Left lung (tissue), 10 donors: ENCODE measurements around the gene CHFR. TPM values are rescaled to one million over a fixed set of nuclear protein-coding genes. Genes with fewer than 3 reads are reported as not detected.
"Not testable (repeated sequence)": the region's sequence is repeated elsewhere in the genome, so short reads cannot be mapped to it uniquely, and the experiment has no call there.

ENCODE experiments used
- ATAC-seq: fragments of 200-7000 bp; cut with Tn5 transposase; one replicate; pipeline ENCODE4 v1.9.1; 2020; ENCODE audit warnings: moderate library complexity
- DNase-seq, 4 donors: peaks; one replicate each; pipeline ENCODE4 v3.0.0-alpha.2; 2013 to 2020
- H3K27ac ChIP-seq, 2 donors: fragments of 200-600 bp; sonication (generic) in 1 of 2; one replicate each; pipeline versions ENCODE4 v1.5.0 to v1.8.0; 2020 to 2021
- H3K27me3 ChIP-seq, 2 donors: fragments of 200-600 bp; sonication (generic) in 1 of 2; one replicate each; pipeline versions ENCODE4 v1.5.0 to v1.8.0; 2020 to 2021
- H3K36me3 ChIP-seq, 2 donors: fragments of 200-600 bp; sonication (generic) in 1 of 2; one replicate each; pipeline versions ENCODE4 v1.5.0 to v1.8.0; 2020 to 2021
- H3K4me1 ChIP-seq, 2 donors: fragments of 200-600 bp; one replicate each; pipeline ENCODE4 v1.8.0; 2021
- H3K4me3 ChIP-seq, 2 donors: fragments of 200-600 bp; sonication (generic) in 1 of 2; one replicate each; pipeline versions ENCODE4 v1.5.0 to v1.8.0; 2020 to 2021; ENCODE audit warnings: mild to moderate bottlenecking in 1 of 2
- H3K9me3 ChIP-seq, 2 donors: fragments of 200-600 bp; sonication (generic) in 1 of 2; one replicate each; pipeline versions ENCODE4 v1.5.0 to v1.8.0; 2020 to 2021
- intact Hi-C, 2 donors: fragments of 100-400 bp; cut with DNase I; formaldehyde crosslinking; loops; one replicate each; pipeline versions ENCODE4 v1.11.2 to v1.14.2; 2022
- polyA plus RNA-seq, 6 donors: library from polyadenylated mRNA; unstranded; fragments of 120-200 nt; gene quantifications; one replicate each; pipeline ENCODE4 v1.2.1, GENCODE V29; 2013; ENCODE audit not compliant: insufficient read length in 6 of 6
- total RNA-seq, 2 donors: library from RNA; stranded (reverse); fragmentation: NEBNext Ultra II Directional; extraction: Animal tissue kit (Norgen Biotek cat#: 25700); gene quantifications; one replicate each; pipeline ENCODE4 v1.2.1, GENCODE V29; 2021
- TF ChIP-seq, protein P1 (sequence below), 2 donors: fragments of 200-600 bp; sonication (generic) in 1 of 2; IDR thresholded peaks; one replicate each; pipeline versions ENCODE4 v1.5.0 to v1.8.0; 2021; ENCODE audit warnings: antibody characterized with exemption in 2 of 2
- donor health status: DM: no; HTN: yes; CAD: no.
- donor health status: DM: no; HTN: no; CAD: no.

The CHFR gene
- total and polyA plus RNA-seq, 8 donors, result 21.0 to 62.6 (median 26.4) TPM

DNA sequence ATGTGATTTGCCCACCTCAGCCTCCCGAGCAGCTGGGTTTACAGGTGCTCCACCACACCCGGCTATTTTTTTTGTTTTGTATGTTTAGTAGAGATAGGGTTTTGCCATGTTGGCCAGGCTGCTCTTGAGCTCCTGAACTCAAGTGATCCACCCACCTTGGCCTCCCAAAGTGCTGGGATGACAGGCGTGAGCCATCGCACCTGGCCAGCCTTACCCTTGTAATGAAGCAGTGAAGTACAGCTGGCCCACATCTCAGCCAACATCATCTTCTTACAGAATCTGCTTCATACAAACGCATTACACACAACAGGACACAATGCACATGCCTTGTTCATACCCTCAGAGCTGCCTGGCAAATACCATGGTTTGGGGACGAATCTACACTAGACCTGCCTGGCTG lies 31.3 kb upstream of the CHFR start:
- intact Hi-C loops, result no loop called here
- Histone ChIP-seq H3K27ac (no peak overlapping the region), H3K4me3 (no peak overlapping the region), H3K36me3 (peaks cover 0 to 3% of the 10 kb centered on the region in 2 donors), H3K4me1 (no peaks in the 10 kb centered on the region), H3K9me3 (peaks cover 9 to 100% of the 10 kb centered on the region in 2 donors), H3K27me3 (no peaks in the 10 kb centered on the region)
- no peak for ATAC-seq
- TF ChIP-seq, protein P1, sequence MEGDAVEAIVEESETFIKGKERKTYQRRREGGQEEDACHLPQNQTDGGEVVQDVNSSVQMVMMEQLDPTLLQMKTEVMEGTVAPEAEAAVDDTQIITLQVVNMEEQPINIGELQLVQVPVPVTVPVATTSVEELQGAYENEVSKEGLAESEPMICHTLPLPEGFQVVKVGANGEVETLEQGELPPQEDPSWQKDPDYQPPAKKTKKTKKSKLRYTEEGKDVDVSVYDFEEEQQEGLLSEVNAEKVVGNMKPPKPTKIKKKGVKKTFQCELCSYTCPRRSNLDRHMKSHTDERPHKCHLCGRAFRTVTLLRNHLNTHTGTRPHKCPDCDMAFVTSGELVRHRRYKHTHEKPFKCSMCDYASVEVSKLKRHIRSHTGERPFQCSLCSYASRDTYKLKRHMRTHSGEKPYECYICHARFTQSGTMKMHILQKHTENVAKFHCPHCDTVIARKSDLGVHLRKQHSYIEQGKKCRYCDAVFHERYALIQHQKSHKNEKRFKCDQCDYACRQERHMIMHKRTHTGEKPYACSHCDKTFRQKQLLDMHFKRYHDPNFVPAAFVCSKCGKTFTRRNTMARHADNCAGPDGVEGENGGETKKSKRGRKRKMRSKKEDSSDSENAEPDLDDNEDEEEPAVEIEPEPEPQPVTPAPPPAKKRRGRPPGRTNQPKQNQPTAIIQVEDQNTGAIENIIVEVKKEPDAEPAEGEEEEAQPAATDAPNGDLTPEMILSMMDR (IDR thresholded peaks at IDR 0.05), result no peak
- no peak for DNase-seq

DNA sequence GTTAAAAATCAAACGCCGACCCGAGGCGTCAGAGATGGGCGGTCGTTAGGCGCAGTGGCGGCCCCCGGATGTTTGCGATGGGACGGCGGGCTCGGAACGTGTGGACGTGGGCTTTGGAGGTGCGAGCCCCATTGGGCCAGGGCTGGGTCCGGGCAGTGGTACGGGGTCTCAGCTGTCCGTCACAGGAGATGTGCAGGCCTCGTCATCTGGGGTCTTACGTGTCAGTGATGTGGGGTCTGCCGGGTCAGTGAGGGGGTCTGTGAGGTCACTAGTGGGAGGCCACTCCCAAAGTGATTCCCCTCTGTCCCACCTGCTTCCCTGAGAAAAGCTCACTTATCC lies 21.6 kb upstream of the CHFR start:
- Histone ChIP-seq H3K36me3 (no peaks in the 10 kb centered on the region), H3K4me1 (peaks cover 0 to 10% of the 10 kb centered on the region in 2 donors), H3K27me3 (peaks cover 10 to 54% of the 10 kb centered on the region in 2 donors), H3K9me3 (peaks cover 0 to 64% of the 10 kb centered on the region in 2 donors), H3K4me3 (peak overlapping the region; percentile 41 to 53), H3K27ac (peak overlapping the region; percentile 61 to 75)
- DNase-seq (no peak), ATAC-seq (peak; percentile 2)
- intact Hi-C loops, result no loop called here
- TF ChIP-seq, protein P1 (IDR thresholded peaks at IDR 0.05), result no peak

DNA sequence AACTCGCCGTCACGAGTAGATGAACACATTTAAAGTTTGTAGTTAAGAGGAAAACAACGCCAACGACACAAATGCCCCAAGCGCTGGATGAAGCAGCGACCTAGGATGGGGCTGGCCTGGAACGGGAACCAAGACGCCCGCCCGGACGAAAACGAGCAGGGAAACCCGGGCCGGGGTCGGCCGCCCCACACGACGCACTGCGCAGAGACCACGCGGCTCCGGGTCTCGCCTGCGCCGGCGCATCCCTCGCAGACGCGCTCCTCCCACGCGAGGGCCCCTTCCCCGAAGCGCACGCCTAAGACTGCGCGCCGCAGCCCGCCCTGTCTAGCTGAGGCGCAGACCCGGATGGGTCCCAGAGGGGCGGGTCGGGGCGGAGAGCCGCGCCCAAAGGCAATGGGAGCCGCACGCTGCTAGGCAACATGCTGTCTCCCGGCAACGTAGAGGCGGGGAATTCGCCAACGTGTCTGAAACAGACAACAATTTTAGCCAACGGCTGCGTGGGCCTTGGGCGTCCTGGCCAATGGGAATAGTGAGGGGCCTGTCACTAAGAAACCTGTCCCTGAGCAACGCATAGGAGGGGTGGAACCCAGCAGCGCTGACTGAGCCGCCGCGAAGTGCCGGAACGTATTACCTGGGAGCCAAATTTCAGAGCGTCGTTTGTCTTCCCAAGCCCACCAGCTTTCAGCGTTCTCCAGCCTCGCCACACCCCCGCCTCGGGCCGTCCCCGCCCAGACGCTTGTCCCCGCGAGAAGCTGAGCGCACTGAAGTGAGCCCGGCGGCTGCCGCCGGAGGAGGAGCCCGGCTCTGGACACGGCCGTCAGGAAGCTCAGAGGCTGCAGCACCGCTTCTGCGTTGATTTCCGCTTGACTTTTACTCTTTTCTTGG lies 21.0 kb upstream of the CHFR start:
- ATAC-seq (peak; percentile 96), DNase-seq (peak; percentile 94 to 97 (median 95))
- Histone ChIP-seq H3K4me1 (peaks cover 0 to 10% of the 10 kb centered on the region in 2 donors), H3K27me3 (peaks cover 10 to 54% of the 10 kb centered on the region in 2 donors), H3K4me3 (peak overlapping the region; percentile 41 to 53), H3K27ac (peak overlapping the region; percentile 61 to 75), H3K9me3 (peaks cover 0 to 62% of the 10 kb centered on the region in 2 donors), H3K36me3 (no peaks in the 10 kb centered on the region)
- TF ChIP-seq, protein P1 (IDR thresholded peaks at IDR 0.05), result no peak
- intact Hi-C loops, result no loop called here

DNA sequence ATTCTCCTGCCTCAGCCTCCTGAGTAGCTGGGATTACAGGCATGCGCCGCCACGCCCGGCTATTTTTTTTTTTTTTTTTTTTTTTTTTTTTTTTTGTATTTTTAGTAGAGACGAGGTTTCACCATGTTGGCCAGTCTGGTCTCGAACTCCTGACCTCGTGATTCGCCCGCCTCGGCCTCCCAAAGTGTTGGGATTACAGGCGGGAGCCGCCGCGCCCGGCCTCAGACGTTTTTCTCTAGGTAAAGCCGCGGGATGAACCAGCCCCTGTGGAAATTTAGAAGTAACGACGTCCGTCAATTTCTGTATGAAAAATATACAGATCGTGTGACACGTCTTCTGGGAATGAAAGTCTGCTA lies 20.4 kb upstream of the CHFR start:
- ATAC-seq, intact Hi-C loops, H3K36me3 ChIP-seq, DNase-seq: not testable (repeated sequence)
- H3K27me3 ChIP-seq, result peaks cover 10 to 54% of the 10 kb centered on the region in 2 donors
- peak overlapping the region; percentile 59 to 75 for H3K27ac ChIP-seq
- H3K4me3 ChIP-seq, result peak overlapping the region in 1 of 2 donors; percentile 53
- H3K4me1 ChIP-seq, result peaks cover 0 to 10% of the 10 kb centered on the region in 2 donors
- peaks cover 0 to 59% of the 10 kb centered on the region in 2 donors for H3K9me3 ChIP-seq

DNA sequence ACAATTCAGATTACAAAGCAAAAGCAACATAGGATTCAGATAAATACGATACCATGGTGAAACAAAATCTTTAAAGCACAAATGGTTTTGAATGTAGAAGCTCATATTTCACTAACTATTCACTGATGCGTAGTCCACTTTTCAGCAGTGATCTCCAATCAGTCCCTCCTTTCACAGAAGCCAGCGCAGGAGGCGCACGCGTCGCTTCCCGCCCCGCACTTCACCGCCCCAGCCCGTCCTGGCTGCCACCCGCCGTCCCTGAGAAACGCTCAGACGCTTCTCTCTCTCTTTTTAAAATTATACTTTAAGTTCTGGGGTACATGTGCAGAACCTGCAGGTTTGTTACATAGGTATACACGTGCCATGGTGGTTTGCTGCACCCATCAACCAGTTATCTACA lies 19.8 kb upstream of the CHFR start:
- H3K9me3 ChIP-seq, result peaks cover 0 to 58% of the 10 kb centered on the region in 2 donors
- H3K4me1 ChIP-seq, result peaks cover 0 to 10% of the 10 kb centered on the region in 2 donors
- TF ChIP-seq, protein P1 (IDR thresholded peaks at IDR 0.05), result no peak
- peaks cover 10 to 54% of the 10 kb centered on the region in 2 donors for H3K27me3 ChIP-seq
- no peak for DNase-seq
- no peaks in the 10 kb centered on the region for H3K36me3 ChIP-seq
- H3K4me3 ChIP-seq, result no peak overlapping the region
- intact Hi-C loops, result no loop called here
- ATAC-seq, result no peak
- no peak overlapping the region for H3K27ac ChIP-seq
